ENCODE measurements around the gene CSF1. TPM values are rescaled to one million over a fixed set of nuclear protein-coding genes. Genes with fewer than 3 reads are reported as not detected.

Gene CSF1
- total RNA-seq, 1 donor from 2014 or later = 0.89 TPM

GRCh38 chr1:109963864-109964263, 53.2 kb downstream of the CSF1 start:
- Mint-ChIP-seq H3K27ac (no peak overlapping the region), H3K4me1 (ENCODE audit: low read depth) (peaks cover 18% of the 10 kb centered on the region), H3K27me3 (no peaks in the 10 kb centered on the region), H3K9me3 (ENCODE audit: low read depth) (peaks cover 7% of the 10 kb centered on the region), H3K36me3 (ENCODE audit: insufficient read depth) (peaks cover 2% of the 10 kb centered on the region), H3K4me3 (ENCODE audit: low read depth) (no peak overlapping the region)
- TF ChIP-seq, protein P1, sequence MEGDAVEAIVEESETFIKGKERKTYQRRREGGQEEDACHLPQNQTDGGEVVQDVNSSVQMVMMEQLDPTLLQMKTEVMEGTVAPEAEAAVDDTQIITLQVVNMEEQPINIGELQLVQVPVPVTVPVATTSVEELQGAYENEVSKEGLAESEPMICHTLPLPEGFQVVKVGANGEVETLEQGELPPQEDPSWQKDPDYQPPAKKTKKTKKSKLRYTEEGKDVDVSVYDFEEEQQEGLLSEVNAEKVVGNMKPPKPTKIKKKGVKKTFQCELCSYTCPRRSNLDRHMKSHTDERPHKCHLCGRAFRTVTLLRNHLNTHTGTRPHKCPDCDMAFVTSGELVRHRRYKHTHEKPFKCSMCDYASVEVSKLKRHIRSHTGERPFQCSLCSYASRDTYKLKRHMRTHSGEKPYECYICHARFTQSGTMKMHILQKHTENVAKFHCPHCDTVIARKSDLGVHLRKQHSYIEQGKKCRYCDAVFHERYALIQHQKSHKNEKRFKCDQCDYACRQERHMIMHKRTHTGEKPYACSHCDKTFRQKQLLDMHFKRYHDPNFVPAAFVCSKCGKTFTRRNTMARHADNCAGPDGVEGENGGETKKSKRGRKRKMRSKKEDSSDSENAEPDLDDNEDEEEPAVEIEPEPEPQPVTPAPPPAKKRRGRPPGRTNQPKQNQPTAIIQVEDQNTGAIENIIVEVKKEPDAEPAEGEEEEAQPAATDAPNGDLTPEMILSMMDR (IDR thresholded peaks at IDR 0.05; ENCODE audit: unreplicated experiment) = no peak
- no peak for DNase-seq (ENCODE audit: low spot score, unreplicated experiment)

DNA sequence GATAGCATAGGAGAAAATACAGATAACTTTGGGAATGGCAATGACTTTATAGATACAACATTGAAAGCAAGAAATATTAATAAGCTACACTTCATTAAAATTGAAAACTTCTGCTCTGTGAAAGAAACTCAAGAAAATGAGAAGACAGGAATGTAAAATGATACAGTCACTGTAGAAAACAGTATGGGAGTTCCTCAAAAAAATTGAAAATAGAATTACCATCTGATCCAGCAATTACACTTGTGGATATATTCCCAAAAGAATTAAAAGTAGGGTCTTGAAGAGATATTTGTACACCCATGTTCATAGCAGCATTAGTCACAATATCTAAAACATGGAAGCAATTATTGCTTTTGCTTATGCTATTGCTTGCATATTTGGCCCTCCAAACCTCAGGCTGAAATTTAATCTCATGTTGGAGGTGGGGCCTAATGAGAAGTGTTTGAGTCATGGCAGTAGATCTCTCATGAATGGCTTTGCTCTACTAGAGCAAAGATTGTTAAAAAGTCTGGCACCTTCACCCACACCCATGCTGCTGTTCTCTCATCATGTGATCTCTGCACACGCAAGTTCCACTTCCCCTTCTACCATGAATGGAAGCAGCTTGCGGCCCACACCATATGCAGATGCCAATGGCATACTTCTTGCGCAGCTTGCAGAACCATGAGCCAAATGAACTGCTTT, 58.6 kb downstream of the CSF1 start:
- Mint-ChIP-seq H3K4me3 (ENCODE audit: low read depth) (no peak overlapping the region), H3K27ac (no peak overlapping the region), H3K27me3 (no peaks in the 10 kb centered on the region), H3K9me3 (ENCODE audit: low read depth) (peaks cover 7% of the 10 kb centered on the region), H3K36me3 (ENCODE audit: insufficient read depth) (peaks cover 2% of the 10 kb centered on the region), H3K4me1 (ENCODE audit: low read depth) (no peaks in the 10 kb centered on the region)
- no peak for DNase-seq (ENCODE audit: low spot score, unreplicated experiment)
- TF ChIP-seq, protein P1 (IDR thresholded peaks at IDR 0.05; ENCODE audit: unreplicated experiment) = no peak

GRCh38 chr1:109969907-109970306, 59.3 kb downstream of the CSF1 start:
- no peak for DNase-seq (ENCODE audit: low spot score, unreplicated experiment)
- no peaks in the 10 kb centered on the region for H3K27me3 Mint-ChIP-seq
- H3K4me1 Mint-ChIP-seq (ENCODE audit: low read depth) = no peaks in the 10 kb centered on the region
- no peak overlapping the region for H3K4me3 Mint-ChIP-seq (ENCODE audit: low read depth)
- no peak overlapping the region for H3K27ac Mint-ChIP-seq
- peaks cover 2% of the 10 kb centered on the region for H3K36me3 Mint-ChIP-seq (ENCODE audit: insufficient read depth)
- TF ChIP-seq, protein P1 (IDR thresholded peaks at IDR 0.05; ENCODE audit: unreplicated experiment) = no peak
- H3K9me3 Mint-ChIP-seq (ENCODE audit: low read depth) = peaks cover 7% of the 10 kb centered on the region

GRCh38 chr1:109971559-109971958, 60.9 kb downstream of the CSF1 start:
- H3K27ac Mint-ChIP-seq = no peak overlapping the region
- H3K36me3 Mint-ChIP-seq (ENCODE audit: insufficient read depth) = no peaks in the 10 kb centered on the region
- no peaks in the 10 kb centered on the region for H3K4me1 Mint-ChIP-seq (ENCODE audit: low read depth)
- TF ChIP-seq, protein P1 (IDR thresholded peaks at IDR 0.05; ENCODE audit: unreplicated experiment) = no peak
- DNase-seq (ENCODE audit: low spot score, unreplicated experiment) = no peak
- H3K4me3 Mint-ChIP-seq (ENCODE audit: low read depth) = no peak overlapping the region
- H3K9me3 Mint-ChIP-seq (ENCODE audit: low read depth) = no peaks in the 10 kb centered on the region
- no peaks in the 10 kb centered on the region for H3K27me3 Mint-ChIP-seq

DNA sequence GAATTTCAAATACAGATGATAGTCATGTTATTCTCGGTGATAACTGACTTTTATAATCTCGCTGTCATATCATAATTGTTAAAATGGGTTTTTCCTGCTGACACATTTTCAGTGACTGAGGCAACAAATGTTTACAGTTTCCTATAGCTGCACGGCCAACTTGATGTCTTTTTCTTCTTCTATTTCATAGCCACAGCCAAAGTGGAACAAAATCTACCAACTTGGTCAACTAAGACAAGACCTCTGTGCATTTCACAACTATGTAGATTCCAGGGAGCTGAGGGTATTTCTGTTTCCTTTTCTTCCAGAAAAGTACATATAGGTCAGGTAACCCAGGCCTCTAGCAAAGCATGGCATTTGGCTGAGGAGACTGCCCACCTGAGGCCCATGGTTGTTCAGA, 63.5 kb downstream of the CSF1 start:
- H3K9me3 Mint-ChIP-seq (ENCODE audit: low read depth) = no peaks in the 10 kb centered on the region
- TF ChIP-seq, protein P1 (IDR thresholded peaks at IDR 0.05; ENCODE audit: unreplicated experiment) = no peak
- H3K4me3 Mint-ChIP-seq (ENCODE audit: low read depth) = no peak overlapping the region
- DNase-seq (ENCODE audit: low spot score, unreplicated experiment) = no peak
- H3K27ac Mint-ChIP-seq = no peak overlapping the region
- H3K27me3 Mint-ChIP-seq = no peaks in the 10 kb centered on the region
- no peaks in the 10 kb centered on the region for H3K36me3 Mint-ChIP-seq (ENCODE audit: insufficient read depth)
- no peaks in the 10 kb centered on the region for H3K4me1 Mint-ChIP-seq (ENCODE audit: low read depth)
